K562 (cell line): Measurements from ENCODE around the gene PPT2. TPM values are rescaled to one million over a fixed set of nuclear protein-coding genes. Genes with fewer than 3 reads are reported as not detected.
A peak's percentile ranks its signal among the peaks of the same experiment; 100 is the strongest.

Source experiments
- ATAC-seq: fragments of 200-7000 bp; cut with Tn5 transposase; 3 replicates; pipeline ENCODE4 v1.9.1; 2020; ENCODE audit warnings: moderate library complexity
- BruUV-seq: library from RNA; stranded (reverse); fragments of 400-500 nt; replicated peaks from 2 replicates; lab custom pipeline; 2021; lab: Mats Ljungman, UMichigan
- CTCF ChIA-PET: fragments of 300-600 bp; formaldehyde crosslinking; extraction: SDS; loops from one replicate; lab custom pipeline; 2021; ENCODE audit warnings: low intra/inter-chr PET ratio; lab: Yijun Ruan, JAX
- POLR2A ChIA-PET: fragments of 300-600, 350-650 bp; sonication (Branson Sonifier 250); formaldehyde crosslinking; extraction: SDS; loops from one replicate; lab custom pipeline; 2021; ENCODE audit warnings: antibody characterized with exemption, inconsistent platforms; lab: Yijun Ruan, JAX
- DNase-seq, 4 experiments: peaks; one replicate each; pipeline versions ENCODE4 v3.0.0 to v3.0.0-alpha.2; 2011 to 2018; ENCODE audit warnings: low spot score in 3 of 4, mixed read lengths in 3 of 4; ENCODE audit errors: extremely low read depth in 1 of 4
- FAIRE-seq: peaks from 2 replicates; lab custom pipeline; 2011; peaks lifted over from hg19 to GRCh38; lab: Jason Lieb, UNC
- H2AFZ ChIP-seq: 2 replicates; pipeline ENCODE4 v1.6.0; 2011; ENCODE audit warnings: low read depth, low read length, control low read depth, inconsistent platforms
- H3K27ac ChIP-seq: fragments of 200-600 bp; 3 replicates; pipeline ENCODE4 v1.8.0; 2011; ENCODE audit warnings: low read depth, mild to moderate bottlenecking, control low read depth, inconsistent platforms, low read length, moderate library complexity, mixed read lengths; ENCODE audit errors: extremely low read depth
- H3K27me3 ChIP-seq, 2 experiments: fragments of 300-600 bp in 1 of 2; 2 replicates in 1 of 2; 3 replicates in 1 of 2; pipeline versions ENCODE4 v1.6.0 to v1.8.0; 2011; ENCODE audit warnings: inconsistent platforms in 2 of 2, low read length in 2 of 2, mild to moderate bottlenecking in 1 of 2, mixed read lengths in 1 of 2, moderate library complexity in 1 of 2; ENCODE audit not compliant: control insufficient read depth in 2 of 2, insufficient read depth in 2 of 2
- H3K36me3 ChIP-seq: fragments of 300-600 bp; 3 replicates; pipeline ENCODE4 v1.8.0; 2011; ENCODE audit warnings: mild to moderate bottlenecking, low read length, inconsistent platforms; ENCODE audit not compliant: control insufficient read depth, insufficient read depth
- H3K4me1 ChIP-seq, 2 experiments: fragments of 200-600 bp in 1 of 2; replicated peaks in 1 of 2; 2 replicates in 1 of 2; 3 replicates in 1 of 2; pipeline versions ENCODE4 v1.5.1 to v1.8.0; 2011; ENCODE audit warnings: inconsistent platforms in 2 of 2, low read length in 2 of 2, mild to moderate bottlenecking in 1 of 2, mixed read lengths in 1 of 2, moderate library complexity in 1 of 2; ENCODE audit not compliant: control insufficient read depth in 2 of 2, insufficient read depth in 2 of 2
- H3K4me2 ChIP-seq: 2 replicates; pipeline ENCODE4 v1.6.1; 2011; ENCODE audit warnings: low read length, control low read depth, inconsistent platforms, mixed read lengths; ENCODE audit not compliant: insufficient read depth
- H3K4me3 ChIP-seq: fragments of 200-600 bp; sonication (generic), shearing (Covaris generic); 2 replicates; pipeline ENCODE4 v1.5.1; 2016; ENCODE audit warnings: control low read depth, inconsistent platforms
- H3K79me2 ChIP-seq: fragments of 200-600 bp; 3 replicates; pipeline ENCODE4 v1.8.0; 2011; ENCODE audit warnings: low read length, inconsistent platforms; ENCODE audit not compliant: control insufficient read depth, insufficient read depth
- H3K9ac ChIP-seq, 2 experiments: 2 replicates each; pipeline versions ENCODE4 v1.6.0 to v1.6.1; 2011; ENCODE audit warnings: low read depth in 2 of 2, low read length in 2 of 2, control low read depth in 1 of 2, inconsistent platforms in 1 of 2, mild to moderate bottlenecking in 1 of 2, mixed read lengths in 1 of 2; ENCODE audit not compliant: insufficient read depth in 1 of 2
- H3K9me1 ChIP-seq: one replicate; pipeline ENCODE4 v1.6.0; 2011; ENCODE audit warnings: inconsistent platforms, mild to moderate bottlenecking, low read length, moderate library complexity; ENCODE audit not compliant: control insufficient read depth, insufficient read depth
- H3K9me3 ChIP-seq: replicated peaks from 2 replicates; pipeline ENCODE4 v1.5.1; 2011; ENCODE audit warnings: low read depth, low read length, inconsistent platforms; ENCODE audit not compliant: control insufficient read depth, insufficient read depth
- H4K20me1 ChIP-seq: replicated peaks from 2 replicates; pipeline ENCODE4 v1.6.1; 2011; ENCODE audit warnings: low read length, inconsistent platforms, mixed read lengths; ENCODE audit not compliant: control insufficient read depth, insufficient read depth
- CBFA2T3 ChIP-seq: fragments of 450-650 bp; IDR thresholded peaks from 2 replicates; pipeline ENCODE4 v1.6.1; 2017
- CHD1 ChIP-seq: fragments of 200-600 bp; sonication (generic); IDR thresholded peaks from one replicate; pipeline ENCODE4 v1.6.1; 2012; ENCODE audit warnings: mild to moderate bottlenecking, moderate library complexity, low read length, inconsistent platforms
- NONO ChIP-seq, 2 experiments: fragments of 200-400 bp in 1 of 2; fragments of 450-650 bp in 1 of 2; formaldehyde crosslinking in 1 of 2; IDR thresholded peaks; 2 replicates each; pipeline ENCODE4 v1.6.1; 2017; ENCODE audit warnings: low read depth in 2 of 2, mild to moderate bottlenecking in 2 of 2, moderate library complexity in 2 of 2, low read length in 1 of 2
- PRMT5 ChIP-seq: sonication (generic); formaldehyde crosslinking; IDR thresholded peaks from 2 replicates; pipeline ENCODE4 v1.5.0; 2020; ENCODE audit warnings: missing genetic modification reagents
- SIN3A ChIP-seq, 2 experiments: fragments of 150-350 bp in 1 of 2; IDR thresholded peaks; 2 replicates each; pipeline ENCODE4 v1.6.1; 2011 to 2016; ENCODE audit warnings: borderline replicate concordance in 2 of 2, low read depth in 2 of 2, low read length in 2 of 2, mild to moderate bottlenecking in 2 of 2, moderate library complexity in 2 of 2; ENCODE audit not compliant: control insufficient read depth in 1 of 2
- TRIM28 ChIP-seq: fragments of 450-650 bp; IDR thresholded peaks from 2 replicates; pipeline ENCODE4 v1.6.1; 2017
- ZNF282 ChIP-seq: sonication (generic); formaldehyde crosslinking; IDR thresholded peaks from 2 replicates; pipeline ENCODE4 v1.8.1; 2023; ENCODE audit warnings: missing genetic modification reagents
- WGBS: fragments of 100-300 bp; shearing (Covaris generic); methylation state at CpG from one replicate; pipeline ENCODE4 v1.1.6; 2016; ENCODE audit warnings: low coverage, mixed read lengths; ENCODE audit not compliant: insufficient coverage; ENCODE audit errors: missing lambda C conversion rate; 5-methylcytosine and 5-hydroxymethylcytosine counted together
- in situ Hi-C: fragments of 300-500 bp; cut with MboI; formaldehyde crosslinking; loops from 4 replicates; pipeline ENCODE4 v1.15.0; 2018; ENCODE audit warnings: inconsistent platforms, mixed read lengths
- intact Hi-C: fragments of 100-400 bp; cut with micrococcal nuclease; formaldehyde crosslinking; loops from 2 replicates; pipeline ENCODE4 v1.14.2; 2022
- polyA plus RNA-seq, 8 experiments: library from polyadenylated mRNA; depleted of rRNA in 4 of 8; stranded (reverse) in 5 of 8; unstranded in 3 of 8; fragments of >200 nt; fragmentation: Nextera tagmentation in 2 of 8; fragmentation: Illumina TruSeq in 1 of 8; extraction: Ambion mirVana in 2 of 8; extraction: Trizol in 1 of 8; gene quantifications; 2 replicates each; pipeline versions ENCODE4 v1.2.1 to v1.2.3, GENCODE V29; 2011 to 2014; ENCODE audit warnings: inconsistent platforms in 1 of 8, missing spikeins in 1 of 8
- total RNA-seq, 7 experiments: library from RNA; depleted of rRNA in 6 of 7; stranded (reverse); fragments of >200 nt in 6 of 7; fragmentation: Illumina TruSeq in 2 of 7; extraction: Trizol in 2 of 7; gene quantifications; 2 replicates each; pipeline versions ENCODE4 v1.2.1 to v1.2.3, GENCODE V29; 2011 to 2021; ENCODE audit warnings: low replicate concordance in 1 of 7
- TF ChIP-seq, protein P1 (sequence below): fragments of 250-450 bp; sonication (Bioruptor Pico); IDR thresholded peaks from 2 replicates; pipeline ENCODE4 v1.5.0; 2020; ENCODE audit warnings: mild to moderate bottlenecking
- TF ChIP-seq, protein P2 (sequence below): fragments of 450-650 bp; IDR thresholded peaks from 2 replicates; pipeline ENCODE4 v1.6.1; 2016; ENCODE audit warnings: low read depth
- TF ChIP-seq, protein P3 (sequence below), 3 experiments: fragments of 200-800 bp in 1 of 3; sonication (Bioruptor generic) in 1 of 3; sonication (generic) in 1 of 3; formaldehyde crosslinking in 1 of 3; IDR thresholded peaks; 2 replicates each; pipeline versions ENCODE4 v1.6.1 to v1.8.0; 2016 to 2022; ENCODE audit warnings: mild to moderate bottlenecking in 2 of 3, missing compliant biosample characterization in 2 of 3, missing genetic modification characterization in 2 of 3, missing genetic modification reagents in 1 of 3

The PPT2 gene
- total and polyA plus RNA-seq, 9 of the 15 experiments (the other 6 are each of a cell fraction or from before 2014, with no cell fraction given) = 27.4 to 98.8 (median 69.9) TPM

DNA sequence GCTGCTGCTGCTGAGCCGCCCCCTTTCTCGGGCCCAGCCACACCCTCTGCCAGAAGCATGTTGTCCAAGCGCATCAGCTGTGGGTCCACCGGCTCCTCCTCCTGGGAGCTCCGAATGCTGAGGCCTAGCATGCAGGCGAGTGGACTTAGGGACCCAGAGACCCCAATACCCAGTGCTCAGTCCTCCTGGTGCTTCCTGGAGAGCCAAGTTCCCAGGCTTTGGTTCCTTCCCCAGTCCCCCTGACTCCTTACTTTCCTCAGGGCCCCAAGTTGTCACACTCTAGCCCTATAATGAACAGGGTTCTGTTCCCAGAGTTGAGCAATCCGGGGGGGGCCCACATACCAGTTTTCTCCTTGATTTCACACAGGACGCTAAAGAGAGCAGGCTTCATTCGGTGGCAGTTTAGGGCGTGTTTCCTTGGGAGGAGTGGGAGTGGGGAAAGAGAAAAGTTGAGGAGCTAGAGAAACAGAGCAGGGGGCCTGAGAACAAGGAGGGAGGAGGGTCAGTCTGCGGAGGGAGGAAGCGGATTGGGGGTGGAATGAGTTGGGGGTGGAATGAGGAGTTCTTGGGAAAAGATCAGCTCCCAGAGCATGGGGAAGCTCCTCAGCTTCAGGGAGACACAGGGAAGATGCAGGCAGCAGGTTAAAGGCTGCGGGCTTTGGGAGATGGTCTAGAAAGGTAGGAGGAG is 34.6 kb downstream of the PPT2 start:
- peak; percentile 9 for ATAC-seq
- intact Hi-C loops (no loop called here), in situ Hi-C loops (no loop called here)
- Histone ChIP-seq H3K9me1 (no peaks in the 10 kb centered on the region), H3K9ac (peak overlapping the region; percentile 89 to 95), H3K36me3 (peaks cover 42% of the 10 kb centered on the region; the same call in 2 of the 3 replicates), H3K4me1 (peaks cover 66 to 74% of the 10 kb centered on the region in 2 experiments), H3K9me3 (no peaks in the 10 kb centered on the region), H3K79me2 (peaks cover 65% of the 10 kb centered on the region), H3K27ac (peak overlapping the region; percentile 93), H3K27me3 (no peaks in the 10 kb centered on the region), H3K4me3 (peak overlapping the region; percentile 79), H3K4me2 (peak overlapping the region; percentile 90), H4K20me1 (no peaks in the 10 kb centered on the region), H2AFZ (no peak overlapping the region)
- BruUV-seq = no TSS peak
- CTCF ChIA-PET = no interaction called here
- FAIRE-seq = no peak
- POLR2A ChIA-PET = interaction anchor here (0.5 to 2.5 kb wide), 9 partner anchors 9 to 498 kb away, joined by 3 to 8 read pairs (median 3); no protein-coding TSS in a partner anchor
- 5% methylated on average over 12 of the region's 13 CpGs for WGBS
- peak in 1 of 4 experiments; percentile 41 for DNase-seq
- no peak for TF ChIP-seq ZNF282 (CRISPR knock-in tag)
- TF ChIP-seq, protein P1, sequence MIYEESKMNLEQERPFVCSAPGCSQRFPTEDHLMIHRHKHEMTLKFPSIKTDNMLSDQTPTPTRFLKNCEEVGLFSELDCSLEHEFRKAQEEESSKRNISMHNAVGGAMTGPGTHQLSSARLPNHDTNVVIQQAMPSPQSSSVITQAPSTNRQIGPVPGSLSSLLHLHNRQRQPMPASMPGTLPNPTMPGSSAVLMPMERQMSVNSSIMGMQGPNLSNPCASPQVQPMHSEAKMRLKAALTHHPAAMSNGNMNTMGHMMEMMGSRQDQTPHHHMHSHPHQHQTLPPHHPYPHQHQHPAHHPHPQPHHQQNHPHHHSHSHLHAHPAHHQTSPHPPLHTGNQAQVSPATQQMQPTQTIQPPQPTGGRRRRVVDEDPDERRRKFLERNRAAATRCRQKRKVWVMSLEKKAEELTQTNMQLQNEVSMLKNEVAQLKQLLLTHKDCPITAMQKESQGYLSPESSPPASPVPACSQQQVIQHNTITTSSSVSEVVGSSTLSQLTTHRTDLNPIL (CRISPR knock-in tag) = no peak
- no peak for TF ChIP-seq CBFA2T3
- TF ChIP-seq SIN3A (IDR thresholded peaks at IDR 0.05; ENCODE audit: borderline replicate concordance in 2 of 2, control insufficient read depth in 1 of 2, low read depth in 2 of 2, low read length in 2 of 2) = peak in 1 of 2 experiments; percentile 77; a peak in 1 of 4 replicates
- TF ChIP-seq PRMT5 (CRISPR knock-in tag) = no peak
- no peak for TF ChIP-seq NONO (IDR thresholded peaks at IDR 0.05; ENCODE audit: low read depth in 2 of 2, low read length in 1 of 2)
- TF ChIP-seq, protein P2, sequence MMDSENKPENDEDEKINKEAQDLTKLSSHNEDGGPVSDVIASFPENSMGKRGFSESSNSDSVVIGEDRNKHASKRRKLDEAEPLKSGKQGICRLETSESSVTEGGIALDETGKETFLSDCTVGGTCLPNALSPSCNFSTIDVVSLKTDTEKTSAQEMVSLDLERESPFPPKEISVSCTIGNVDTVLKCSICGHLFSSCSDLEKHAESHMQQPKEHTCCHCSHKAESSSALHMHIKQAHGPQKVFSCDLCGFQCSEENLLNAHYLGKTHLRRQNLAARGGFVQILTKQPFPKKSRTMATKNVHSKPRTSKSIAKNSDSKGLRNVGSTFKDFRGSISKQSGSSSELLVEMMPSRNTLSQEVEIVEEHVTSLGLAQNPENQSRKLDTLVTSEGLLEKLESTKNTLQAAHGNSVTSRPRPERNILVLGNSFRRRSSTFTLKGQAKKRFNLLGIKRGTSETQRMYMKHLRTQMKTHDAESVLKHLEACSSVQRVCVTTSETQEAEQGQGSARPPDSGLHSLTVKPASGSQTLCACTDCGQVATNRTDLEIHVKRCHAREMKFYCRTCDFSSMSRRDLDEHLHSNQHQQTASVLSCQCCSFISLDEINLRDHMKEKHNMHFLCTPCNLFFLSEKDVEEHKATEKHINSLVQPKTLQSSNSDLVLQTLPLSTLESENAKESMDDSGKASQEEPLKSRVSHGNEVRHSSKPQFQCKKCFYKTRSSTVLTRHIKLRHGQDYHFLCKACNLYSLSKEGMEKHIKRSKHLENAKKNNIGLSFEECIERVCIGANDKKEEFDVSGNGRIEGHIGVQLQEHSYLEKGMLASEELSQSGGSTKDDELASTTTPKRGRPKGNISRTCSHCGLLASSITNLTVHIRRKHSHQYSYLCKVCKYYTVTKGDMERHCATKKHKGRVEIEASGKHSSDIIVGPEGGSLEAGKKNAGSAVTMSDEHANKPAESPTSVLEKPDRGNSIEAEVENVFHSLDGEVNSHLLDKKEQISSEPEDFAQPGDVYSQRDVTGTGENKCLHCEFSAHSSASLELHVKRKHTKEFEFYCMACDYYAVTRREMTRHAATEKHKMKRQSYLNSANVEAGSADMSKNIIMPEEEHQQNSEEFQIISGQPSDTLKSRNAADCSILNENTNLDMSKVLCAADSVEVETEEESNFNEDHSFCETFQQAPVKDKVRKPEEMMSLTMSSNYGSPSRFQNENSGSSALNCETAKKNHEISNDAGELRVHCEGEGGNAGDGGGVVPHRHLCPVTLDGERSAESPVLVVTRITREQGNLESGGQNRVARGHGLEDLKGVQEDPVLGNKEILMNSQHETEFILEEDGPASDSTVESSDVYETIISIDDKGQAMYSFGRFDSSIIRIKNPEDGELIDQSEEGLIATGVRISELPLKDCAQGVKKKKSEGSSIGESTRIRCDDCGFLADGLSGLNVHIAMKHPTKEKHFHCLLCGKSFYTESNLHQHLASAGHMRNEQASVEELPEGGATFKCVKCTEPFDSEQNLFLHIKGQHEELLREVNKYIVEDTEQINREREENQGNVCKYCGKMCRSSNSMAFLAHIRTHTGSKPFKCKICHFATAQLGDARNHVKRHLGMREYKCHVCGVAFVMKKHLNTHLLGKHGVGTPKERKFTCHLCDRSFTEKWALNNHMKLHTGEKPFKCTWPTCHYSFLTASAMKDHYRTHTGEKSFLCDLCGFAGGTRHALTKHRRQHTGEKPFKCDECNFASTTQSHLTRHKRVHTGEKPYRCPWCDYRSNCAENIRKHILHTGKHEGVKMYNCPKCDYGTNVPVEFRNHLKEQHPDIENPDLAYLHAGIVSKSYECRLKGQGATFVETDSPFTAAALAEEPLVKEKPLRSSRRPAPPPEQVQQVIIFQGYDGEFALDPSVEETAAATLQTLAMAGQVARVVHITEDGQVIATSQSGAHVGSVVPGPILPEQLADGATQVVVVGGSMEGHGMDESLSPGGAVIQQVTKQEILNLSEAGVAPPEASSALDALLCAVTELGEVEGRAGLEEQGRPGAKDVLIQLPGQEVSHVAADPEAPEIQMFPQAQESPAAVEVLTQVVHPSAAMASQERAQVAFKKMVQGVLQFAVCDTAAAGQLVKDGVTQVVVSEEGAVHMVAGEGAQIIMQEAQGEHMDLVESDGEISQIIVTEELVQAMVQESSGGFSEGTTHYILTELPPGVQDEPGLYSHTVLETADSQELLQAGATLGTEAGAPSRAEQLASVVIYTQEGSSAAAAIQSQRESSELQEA = peak; percentile 10; the same call in 1 of the 2 replicates
- TF ChIP-seq CHD1 = no peak
- 0 out of 2 replicates have a peak, but pooled peaks have one; percentile 19 for TF ChIP-seq TRIM28
- TF ChIP-seq, protein P3, sequence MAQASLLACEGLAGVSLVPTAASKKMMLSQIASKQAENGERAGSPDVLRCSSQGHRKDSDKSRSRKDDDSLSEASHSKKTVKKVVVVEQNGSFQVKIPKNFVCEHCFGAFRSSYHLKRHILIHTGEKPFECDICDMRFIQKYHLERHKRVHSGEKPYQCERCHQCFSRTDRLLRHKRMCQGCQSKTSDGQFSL (CRISPR knock-in tag; IDR thresholded peaks at IDR 0.05) = no peak
- TF ChIP-seq, protein P3 (tag; IDR thresholded peaks at IDR 0.05) = peak in 1 of 2 experiments; percentile 55; a peak in 1 of 4 replicates
